Colonic mucosa (tissue), 4 donors: Measurements from ENCODE around the gene ACTR2. TPM values are rescaled to one million over a fixed set of nuclear protein-coding genes. Genes with fewer than 3 reads are reported as not detected.

ENCODE experiments used
- DNase-seq: peaks from one replicate; pipeline ENCODE4 v3.0.0-alpha.2; 2020
- H3K27ac ChIP-seq: fragments of 200-600 bp; one replicate; pipeline ENCODE4 v1.8.0; 2021
- H3K27me3 ChIP-seq: fragments of 200-600 bp; one replicate; pipeline ENCODE4 v1.8.0; 2021
- H3K36me3 ChIP-seq: fragments of 200-600 bp; one replicate; pipeline ENCODE4 v1.8.0; 2021
- H3K4me1 ChIP-seq: fragments of 200-600 bp; one replicate; pipeline ENCODE4 v1.8.0; 2021; ENCODE audit warnings: mild to moderate bottlenecking
- H3K4me3 ChIP-seq: fragments of 200-600 bp; one replicate; pipeline ENCODE4 v1.8.0; 2021
- H3K9ac ChIP-seq, 2 donors: one replicate each; pipeline ENCODE4 v1.7.0; 2013; ENCODE audit warnings: control low read depth in 2 of 2, low read depth in 2 of 2, low read length in 2 of 2
- H3K9me3 ChIP-seq: fragments of 200-600 bp; one replicate; pipeline ENCODE4 v1.8.0; 2021
- intact Hi-C: fragments of 100-400 bp; cut with DNase I; formaldehyde crosslinking; loops from one replicate; pipeline ENCODE4 v1.14.1; 2022
- total RNA-seq, 2 donors: library from RNA; stranded (reverse); fragmentation: NEBNext Ultra II Directional in 1 of 2; extraction: Animal tissue kit (Norgen Biotek cat#: 25700) in 1 of 2; gene quantifications; one replicate each; pipeline ENCODE4 v1.2.1, GENCODE V29; 2021
- TF ChIP-seq, protein P1 (sequence below): fragments of 200-600 bp; IDR thresholded peaks from one replicate; pipeline ENCODE4 v1.8.0; 2022; ENCODE audit warnings: antibody characterized with exemption, mild to moderate bottlenecking
- donor health status: healthy.
- donor health status: DM: no; HTN: no; CAD: no.
- donor health status: DM: no; HTN: no; CAD: no.

ACTR2 gene
- total RNA-seq, 2 donors from 2014 or later: 314 to 406 TPM

- H3K9me3 ChIP-seq: no peaks in the 10 kb centered on the region
- TF ChIP-seq, protein P1, sequence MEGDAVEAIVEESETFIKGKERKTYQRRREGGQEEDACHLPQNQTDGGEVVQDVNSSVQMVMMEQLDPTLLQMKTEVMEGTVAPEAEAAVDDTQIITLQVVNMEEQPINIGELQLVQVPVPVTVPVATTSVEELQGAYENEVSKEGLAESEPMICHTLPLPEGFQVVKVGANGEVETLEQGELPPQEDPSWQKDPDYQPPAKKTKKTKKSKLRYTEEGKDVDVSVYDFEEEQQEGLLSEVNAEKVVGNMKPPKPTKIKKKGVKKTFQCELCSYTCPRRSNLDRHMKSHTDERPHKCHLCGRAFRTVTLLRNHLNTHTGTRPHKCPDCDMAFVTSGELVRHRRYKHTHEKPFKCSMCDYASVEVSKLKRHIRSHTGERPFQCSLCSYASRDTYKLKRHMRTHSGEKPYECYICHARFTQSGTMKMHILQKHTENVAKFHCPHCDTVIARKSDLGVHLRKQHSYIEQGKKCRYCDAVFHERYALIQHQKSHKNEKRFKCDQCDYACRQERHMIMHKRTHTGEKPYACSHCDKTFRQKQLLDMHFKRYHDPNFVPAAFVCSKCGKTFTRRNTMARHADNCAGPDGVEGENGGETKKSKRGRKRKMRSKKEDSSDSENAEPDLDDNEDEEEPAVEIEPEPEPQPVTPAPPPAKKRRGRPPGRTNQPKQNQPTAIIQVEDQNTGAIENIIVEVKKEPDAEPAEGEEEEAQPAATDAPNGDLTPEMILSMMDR: no peak
- no peak overlapping the region for H3K27ac ChIP-seq
- H3K36me3 ChIP-seq: no peaks in the 10 kb centered on the region
- no peak overlapping the region for H3K4me3 ChIP-seq
- H3K4me1 ChIP-seq: no peaks in the 10 kb centered on the region
- no peak overlapping the region for H3K9ac ChIP-seq
- intact Hi-C loops: no loop called here
- H3K27me3 ChIP-seq: no peaks in the 10 kb centered on the region
- no peak for DNase-seq
Observed at GRCh38 chr2:65275141-65275915, 47.7 kb downstream of the ACTR2 start.

GRCh38 chr2:65276609-65277008 lies 49.0 kb downstream of the ACTR2 start:
- Histone ChIP-seq H3K4me3 (no peak overlapping the region), H3K27ac (no peak overlapping the region), H3K4me1 (no peaks in the 10 kb centered on the region), H3K36me3 (no peaks in the 10 kb centered on the region), H3K9me3 (no peaks in the 10 kb centered on the region), H3K27me3 (no peaks in the 10 kb centered on the region), H3K9ac (no peak overlapping the region)
- no peak for DNase-seq
- TF ChIP-seq, protein P1: no peak
- intact Hi-C loops: no loop called here

DNA sequence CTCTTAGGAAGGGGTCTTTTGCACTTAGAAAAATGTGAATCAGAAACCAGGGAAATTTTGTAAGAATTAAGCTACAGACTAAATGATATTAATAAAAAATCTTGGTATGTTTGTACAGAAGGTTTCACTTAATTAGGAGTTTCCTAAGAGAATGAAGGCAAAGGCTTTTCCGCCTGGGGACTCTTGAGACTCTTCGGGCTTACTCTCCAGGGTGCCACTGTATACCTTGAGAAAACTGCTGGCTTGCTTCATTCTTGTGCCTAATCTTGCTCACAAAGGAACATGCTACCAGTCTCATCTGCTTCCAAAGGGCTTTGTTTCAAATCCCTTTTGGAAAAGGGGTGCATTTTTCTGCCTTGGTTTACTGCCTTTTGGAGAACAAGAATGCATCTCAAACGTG lies 49.5 kb downstream of the ACTR2 start:
- TF ChIP-seq, protein P1: no peak

GRCh38 chr2:65277791-65278483 lies 50.3 kb downstream of the ACTR2 start:
- Histone ChIP-seq H3K4me3 (no peak overlapping the region), H3K36me3 (no peaks in the 10 kb centered on the region), H3K9me3 (no peaks in the 10 kb centered on the region), H3K27ac (no peak overlapping the region), H3K27me3 (no peaks in the 10 kb centered on the region), H3K4me1 (no peaks in the 10 kb centered on the region), H3K9ac (no peak overlapping the region)
- intact Hi-C loops: no loop called here
- TF ChIP-seq, protein P1: no peak
- no peak for DNase-seq

More for the DNA sequence above, 49.5 kb downstream of the ACTR2 start:
- H3K9ac ChIP-seq: no peak overlapping the region
- no peak overlapping the region for H3K4me3 ChIP-seq
- no peaks in the 10 kb centered on the region for H3K9me3 ChIP-seq
- H3K4me1 ChIP-seq: no peaks in the 10 kb centered on the region
- intact Hi-C loops: no loop called here
- no peak overlapping the region for H3K27ac ChIP-seq
- H3K27me3 ChIP-seq: no peaks in the 10 kb centered on the region
- no peaks in the 10 kb centered on the region for H3K36me3 ChIP-seq
- no peak for DNase-seq

DNA sequence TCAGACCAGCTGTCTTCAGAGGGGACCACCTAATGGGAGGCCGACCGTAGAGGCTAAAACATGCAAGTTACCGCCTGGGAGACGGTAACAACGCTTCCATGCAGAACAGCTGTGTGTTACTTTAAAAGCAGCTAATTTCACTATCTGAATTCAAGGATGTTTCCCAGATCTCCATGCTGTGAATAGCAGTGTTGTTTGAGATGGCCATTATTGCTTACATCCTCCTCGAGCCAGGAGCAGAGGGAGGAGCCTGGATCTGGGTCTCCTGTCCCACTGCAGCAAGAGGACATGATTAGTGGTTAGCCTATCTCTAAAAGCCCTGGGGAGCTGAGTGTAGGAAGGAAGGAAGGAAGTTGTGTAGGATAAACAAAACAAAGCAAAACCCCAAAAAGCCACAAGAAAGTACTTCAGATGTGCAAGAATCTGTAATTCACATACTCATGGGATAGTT lies 50.9 kb downstream of the ACTR2 start:
- Histone ChIP-seq H3K4me1 (no peaks in the 10 kb centered on the region), H3K27ac (no peak overlapping the region), H3K9ac (no peak overlapping the region), H3K9me3 (no peaks in the 10 kb centered on the region), H3K36me3 (no peaks in the 10 kb centered on the region), H3K4me3 (no peak overlapping the region), H3K27me3 (no peaks in the 10 kb centered on the region)
- intact Hi-C loops: no loop called here
- TF ChIP-seq, protein P1: no peak
- DNase-seq: no peak
